GM23248 (cell line): ENCODE data around the gene HAND1.

Source experiments
- EZH2 ChIP-seq: fragments of 200-600 bp; sonication (generic); IDR thresholded peaks from 2 replicates; pipeline ENCODE4 v1.6.1; 2018; ENCODE audit warnings: antibody characterized with exemption, mild to moderate bottlenecking; ENCODE audit not compliant: insufficient read depth, poor library complexity, severe bottlenecking
- EZH2phosphoT487 ChIP-seq: fragments of 200-600 bp; sonication (generic); IDR thresholded peaks from 2 replicates; pipeline ENCODE4 v1.6.1; 2018; ENCODE audit warnings: antibody characterized with exemption, moderate library complexity, mild to moderate bottlenecking, low read depth; ENCODE audit not compliant: insufficient read depth

- TF ChIP-seq EZH2 = no peak
- TF ChIP-seq EZH2phosphoT487 = no peak
Measured at GRCh38 chr5:154428208-154428607, 49.8 kb downstream of the HAND1 start.
